EL (cell line): ENCODE results near the gene LRP8.
A peak's percentile ranks its signal among the peaks of the same experiment; 100 is the strongest.

ENCODE experiments used
- DNase-seq: peaks from one replicate; pipeline ENCODE4 v3.0.0-alpha.2; 2016

Gene LRP8

DNA sequence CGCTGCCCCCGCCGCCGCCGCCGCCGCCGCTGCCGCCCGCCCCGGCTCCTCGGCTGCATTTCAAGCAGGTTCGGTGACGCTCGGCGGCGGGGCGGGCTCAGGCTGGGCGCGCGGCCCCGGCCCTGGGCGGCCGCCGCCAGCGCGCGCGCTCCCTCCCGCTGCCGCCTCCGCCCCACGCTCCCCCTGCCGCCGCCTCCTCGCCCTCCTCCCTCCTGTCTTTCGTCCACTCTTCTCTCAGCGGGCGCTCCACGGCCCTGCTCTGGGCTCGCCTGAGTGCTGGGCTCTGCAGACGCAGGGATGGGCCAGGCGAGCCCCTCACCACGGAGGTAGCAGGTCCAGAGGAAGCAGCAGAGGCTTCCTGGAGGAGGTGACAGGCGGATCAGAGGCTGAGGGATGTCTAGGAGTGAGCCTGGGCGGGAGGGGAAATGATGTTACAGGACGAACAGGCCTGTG lies at the start of gene LRP8:
Gene LRP8 (minus strand): TSS at position 62 of the 453 bp plus-strand sequence. CDS start 158 bp downstream, outside the sequence.
- DNase-seq, result peak; percentile 75

DNA sequence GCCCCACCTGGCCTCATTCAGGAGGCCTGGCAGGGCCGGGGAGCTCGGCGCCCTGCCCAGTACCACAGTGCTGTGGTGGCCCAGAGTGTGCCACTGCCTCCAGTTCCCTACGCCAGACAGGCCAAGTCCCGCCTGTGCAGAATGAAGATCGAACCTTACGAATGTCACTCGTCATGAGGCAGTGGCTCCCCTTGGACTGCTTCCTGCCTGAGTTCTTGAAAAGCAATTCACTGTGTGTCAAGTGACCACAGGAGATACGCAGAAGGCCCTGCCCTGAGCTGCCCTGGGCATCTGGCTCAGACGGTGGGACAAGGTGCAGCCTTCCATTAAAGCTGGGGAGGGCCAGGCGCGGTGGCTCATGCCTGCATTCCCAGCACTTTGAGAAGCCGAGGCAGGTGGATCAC lies 49.6 kb upstream of the LRP8 start:
- DNase-seq, result no peak

DNA sequence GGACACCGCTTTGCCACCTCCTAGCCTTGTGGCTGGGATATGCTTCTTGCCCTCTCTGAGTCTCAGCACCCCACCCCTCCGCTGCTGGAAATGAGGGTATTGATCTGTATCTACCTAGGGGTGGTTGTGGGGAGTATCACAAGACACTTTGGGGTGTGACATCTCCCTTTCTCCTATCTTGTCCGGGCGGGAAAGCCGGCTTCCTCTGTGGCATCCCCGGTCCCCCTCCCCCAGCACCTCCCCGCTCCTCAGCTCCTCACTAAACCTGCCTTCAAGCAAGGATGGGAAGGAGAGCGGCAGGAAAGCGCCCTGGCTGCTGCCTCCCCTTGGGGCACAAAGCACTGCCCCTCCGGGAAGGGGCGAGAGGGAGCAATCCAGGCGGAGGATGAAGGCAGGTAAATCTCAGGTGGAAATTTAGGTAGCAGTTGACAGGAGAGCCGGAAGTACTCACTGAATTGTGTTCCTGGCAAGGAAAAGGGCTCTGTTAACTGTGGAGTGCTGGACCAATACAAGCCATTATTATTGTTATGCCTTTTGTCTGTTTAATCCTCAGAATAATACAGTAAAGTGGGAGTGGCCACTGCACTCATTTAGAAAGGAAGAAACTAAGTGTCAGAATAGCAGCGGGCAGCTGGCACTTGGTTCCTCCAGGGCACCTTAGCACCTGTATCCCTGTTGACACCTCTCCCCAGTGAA lies 49.0 kb upstream of the LRP8 start:
- no peak for DNase-seq

GRCh38 chr1:53376041-53376461 lies 48.2 kb upstream of the LRP8 start:
- no peak for DNase-seq

- DNase-seq, result no peak
Observed at GRCh38 chr1:53375440-53375839, 47.6 kb upstream of the LRP8 start.

GRCh38 chr1:53373246-53373645 lies 45.4 kb upstream of the LRP8 start:
- no peak for DNase-seq

DNA sequence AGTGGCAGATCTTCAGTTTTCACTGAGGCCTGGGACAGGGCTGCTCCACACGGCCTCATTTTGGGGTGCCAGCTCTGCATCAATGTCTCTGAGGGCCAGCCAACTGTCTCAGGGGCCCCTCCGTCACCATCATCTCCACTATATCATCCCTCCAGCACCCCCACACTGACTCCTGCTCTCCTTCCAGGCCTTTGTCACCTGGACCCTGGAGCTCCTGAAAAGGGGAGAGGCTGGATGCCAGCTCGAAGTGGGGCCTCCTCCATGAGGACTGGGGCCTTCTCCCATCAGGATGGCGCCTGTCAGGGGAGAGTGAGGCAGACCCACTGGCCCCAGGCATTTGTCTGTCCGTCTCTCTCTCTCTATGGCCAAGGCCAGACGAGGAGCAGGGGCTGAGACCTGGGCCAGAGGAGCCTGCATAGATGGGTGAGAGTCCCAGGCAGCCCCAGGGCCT lies 44.7 kb upstream of the LRP8 start:
- DNase-seq, result no peak

GRCh38 chr1:53371851-53372250 lies 44.0 kb upstream of the LRP8 start:
- no peak for DNase-seq

GRCh38 chr1:53371121-53371666 lies 43.3 kb upstream of the LRP8 start:
- DNase-seq, result no peak

- DNase-seq, result no peak
Observed at GRCh38 chr1:53370369-53370961, 42.6 kb upstream of the LRP8 start.

GRCh38 chr1:53369761-53370160 lies 41.9 kb upstream of the LRP8 start:
- DNase-seq, result no peak

- DNase-seq, result no peak
Observed at GRCh38 chr1:53369034-53369750, 41.3 kb upstream of the LRP8 start.

- DNase-seq, result no peak
Observed at GRCh38 chr1:53368314-53369033, 40.6 kb upstream of the LRP8 start.

DNA sequence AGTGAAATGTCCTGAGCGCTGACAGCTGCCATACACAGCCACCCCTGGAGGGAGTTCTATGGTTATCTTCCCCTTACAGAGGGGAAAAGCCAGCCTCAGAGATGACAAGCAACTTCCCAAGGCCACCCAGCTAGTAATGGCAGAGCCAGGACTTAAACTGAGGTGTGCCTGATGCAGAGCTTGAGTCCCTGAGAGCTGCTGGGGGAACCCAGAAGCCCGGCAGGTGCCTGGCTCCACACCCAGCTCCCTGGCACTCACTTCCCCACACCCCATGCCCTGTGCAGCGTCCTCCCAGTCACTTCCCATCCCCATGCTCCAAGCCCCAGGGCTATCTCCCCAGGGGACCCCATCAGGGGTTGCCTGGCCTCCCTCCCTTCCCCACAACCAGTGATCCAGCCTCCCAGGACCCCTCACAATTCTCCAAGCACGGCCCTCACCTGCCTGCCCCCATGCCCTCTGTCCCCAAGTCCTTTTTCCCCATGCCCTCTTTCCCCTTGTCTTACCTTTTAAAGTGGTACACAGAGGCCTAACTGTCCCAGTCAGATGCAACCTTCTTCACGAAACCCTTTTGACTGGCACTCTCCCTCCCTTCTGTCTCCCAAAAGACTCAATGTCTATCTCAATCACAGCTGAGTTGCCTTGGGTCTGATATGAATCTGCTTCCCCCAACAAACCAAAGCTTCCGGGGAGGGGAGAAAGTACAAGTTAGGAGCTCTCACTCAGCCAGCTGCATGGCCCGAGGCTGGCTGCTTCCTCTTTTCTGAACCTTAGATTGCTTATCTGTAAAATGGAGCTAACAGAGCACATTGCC lies 39.8 kb upstream of the LRP8 start:
- no peak for DNase-seq

DNA sequence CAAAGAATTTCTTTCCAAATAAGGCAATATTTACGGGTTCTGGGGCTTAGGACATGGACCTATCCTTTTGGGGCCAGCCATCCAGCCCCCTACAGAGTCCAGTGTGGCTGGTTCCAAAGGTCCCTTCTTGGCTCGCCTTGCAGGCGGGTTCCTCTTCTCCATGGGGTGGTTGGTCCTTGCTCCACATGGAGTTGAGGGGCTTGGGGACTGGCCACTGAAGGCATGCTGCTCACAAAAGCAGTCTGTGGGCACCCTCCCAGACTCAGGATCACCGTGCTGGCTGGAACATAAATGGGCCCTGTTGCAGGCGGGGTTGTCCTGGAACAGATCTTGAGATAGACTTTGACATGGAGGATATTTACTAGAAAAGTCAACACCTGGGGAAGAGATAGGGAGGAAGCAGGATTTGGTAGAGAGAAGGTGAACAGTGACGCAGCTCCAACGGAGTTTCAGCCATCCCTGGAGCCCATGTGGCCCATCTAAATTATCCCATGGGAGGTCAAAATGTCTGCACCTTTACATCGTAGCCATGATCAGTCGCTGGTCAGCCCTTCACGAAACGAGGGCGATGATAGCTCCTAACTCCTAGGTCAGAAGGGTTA lies 39.1 kb upstream of the LRP8 start:
- no peak for DNase-seq

DNA sequence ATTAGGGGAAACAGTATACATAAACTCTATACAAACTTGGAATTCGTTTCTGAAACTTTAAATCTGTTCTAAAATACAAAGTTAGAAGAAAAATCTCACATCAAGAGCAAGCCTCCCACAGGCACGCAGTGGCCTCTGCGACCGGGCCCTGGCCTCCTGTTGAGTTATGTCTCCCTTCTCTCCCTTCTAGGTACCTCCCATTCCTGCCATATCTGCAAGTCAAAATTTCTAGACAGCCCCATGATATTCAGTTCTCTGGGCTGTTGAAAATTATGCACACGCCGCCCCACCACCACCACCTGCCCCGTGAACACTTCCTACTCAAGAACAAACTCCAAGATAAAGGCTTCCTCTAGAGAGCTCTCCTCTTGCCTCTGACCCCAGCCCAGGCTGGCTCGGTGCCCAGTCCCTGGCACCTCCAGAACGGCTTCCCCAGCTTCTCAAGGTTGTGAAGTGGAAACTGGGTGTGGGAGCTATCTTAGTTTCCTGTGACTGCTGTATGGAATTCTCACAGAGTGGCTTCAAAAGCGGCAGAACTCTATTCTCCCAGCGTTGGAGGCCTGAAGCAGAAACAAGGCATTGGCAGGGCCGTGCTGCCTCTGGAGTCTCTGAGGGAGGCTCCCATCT lies 37.7 kb upstream of the LRP8 start:
- DNase-seq, result no peak

DNA sequence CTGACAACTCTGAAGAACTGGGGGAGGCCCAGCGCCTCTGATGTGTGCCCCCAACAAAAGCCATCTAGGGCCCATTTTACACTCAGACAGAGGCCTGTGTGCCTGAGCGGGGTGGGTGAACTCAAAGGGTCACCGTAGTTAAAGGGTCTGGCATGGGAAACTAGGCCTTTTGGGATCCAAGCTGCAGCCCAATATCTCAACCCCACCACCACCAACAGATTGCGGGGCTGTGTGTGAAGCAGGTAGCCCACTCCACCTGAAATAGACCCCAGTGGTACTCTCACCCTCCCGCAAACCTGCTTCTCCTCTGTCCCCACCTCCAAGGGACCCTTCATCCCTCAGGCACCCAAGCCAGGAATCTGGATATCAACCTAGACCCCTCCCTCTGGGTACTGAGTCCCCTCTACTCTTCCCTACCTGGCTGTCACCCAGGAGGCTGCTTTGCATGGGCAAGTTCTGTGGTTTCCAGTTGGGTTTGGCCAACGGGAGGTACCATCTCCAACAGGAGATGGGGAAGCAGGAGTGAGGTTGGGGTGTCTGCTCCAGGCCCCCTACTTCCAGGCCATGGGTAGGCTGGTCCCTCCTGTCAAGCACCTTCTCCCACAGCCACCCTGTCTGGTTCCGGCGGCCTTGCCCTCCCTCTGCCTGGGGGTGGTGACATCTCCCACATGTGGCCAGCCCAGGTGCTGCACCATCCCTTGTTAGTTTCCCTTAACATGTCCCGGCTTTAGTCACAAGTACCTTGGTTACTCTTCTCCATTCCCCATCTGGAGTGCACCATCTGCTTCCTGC lies 35.2 kb upstream of the LRP8 start:
- no peak for DNase-seq

- DNase-seq, result no peak
Observed at GRCh38 chr1:53362270-53362669, 34.4 kb upstream of the LRP8 start.

GRCh38 chr1:53361541-53361961 lies 33.7 kb upstream of the LRP8 start:
- no peak for DNase-seq

DNA sequence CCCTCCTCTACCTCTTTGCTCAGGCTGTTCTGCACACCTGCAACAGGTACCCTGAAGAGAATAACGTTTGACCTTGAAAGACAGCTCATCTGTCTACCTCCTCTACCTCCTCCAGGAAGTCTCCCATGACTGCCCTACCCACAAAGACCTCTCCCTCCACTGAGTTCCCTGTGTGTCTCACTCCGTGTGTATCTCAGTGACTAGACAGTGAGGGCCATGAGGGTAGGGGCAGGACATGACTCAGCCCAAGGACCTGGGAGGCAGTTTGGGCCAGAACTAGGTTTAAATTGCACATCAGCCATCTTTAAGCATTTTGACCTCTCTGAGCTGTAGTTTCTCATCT lies 32.0 kb upstream of the LRP8 start:
- no peak for DNase-seq
